A673 (cell line): ENCODE measurements around the gene LAMA2. TPM values are rescaled to one million over a fixed set of nuclear protein-coding genes. Genes with fewer than 3 reads are reported as not detected.

Experiments used
- BruUV-seq: library from RNA; stranded (reverse); fragments of 400-500 nt; replicated peaks from 2 replicates; lab custom pipeline; 2021; lab: Mats Ljungman, UMichigan
- CTCF ChIA-PET: fragments of 300-600 bp; sonication (Branson Sonifier 250); formaldehyde crosslinking; loops from one replicate; lab custom pipeline; 2022; ENCODE audit warnings: antibody characterized with exemption; lab: Charles Lee
- POLR2A ChIA-PET: fragments of 300-600 bp; sonication (Branson Sonifier 250); formaldehyde crosslinking; loops from one replicate; lab custom pipeline; 2022; ENCODE audit warnings: antibody characterized with exemption; ENCODE audit not compliant: low non-redundant PET; lab: Charles Lee
- DNase-seq: peaks from one replicate; pipeline ENCODE4 v3.0.0-alpha.2; 2015; ENCODE audit warnings: low spot score
- H3K27ac ChIP-seq: fragments of 200-600 bp; sonication (generic); 2 replicates; pipeline ENCODE4 v1.5.1; 2016; ENCODE audit warnings: mixed run types, low read depth, mild to moderate bottlenecking, mixed read lengths, antibody characterized with exemption, low read length; ENCODE audit not compliant: poor library complexity, severe bottlenecking
- H3K27me3 ChIP-seq: fragments of 200-600 bp; sonication (generic); replicated peaks from 2 replicates; pipeline ENCODE4 v1.6.1; 2017; ENCODE audit warnings: mixed run types, low read depth, mild to moderate bottlenecking, mixed read lengths, antibody characterized with exemption, low read length; ENCODE audit not compliant: insufficient read depth, poor library complexity
- H3K36me3 ChIP-seq: fragments of 200-600 bp; sonication (generic); 2 replicates; pipeline ENCODE4 v1.6.1; 2016; ENCODE audit warnings: mixed run types, mild to moderate bottlenecking, mixed read lengths, antibody characterized with exemption, low read length; ENCODE audit not compliant: insufficient read depth, poor library complexity, severe bottlenecking
- H3K4me1 ChIP-seq: fragments of 200-600 bp; sonication (generic); 2 replicates; pipeline ENCODE4 v1.6.1; 2017; ENCODE audit warnings: mixed run types, mild to moderate bottlenecking, mixed read lengths, antibody characterized with exemption, low read length; ENCODE audit not compliant: insufficient read depth, poor library complexity, severe bottlenecking
- H3K4me3 ChIP-seq: fragments of 200-600 bp; sonication (generic); 2 replicates; pipeline ENCODE4 v1.5.1; 2016; ENCODE audit warnings: low read depth, mixed run types, mild to moderate bottlenecking, mixed read lengths, low read length; ENCODE audit not compliant: poor library complexity, severe bottlenecking
- H3K9me3 ChIP-seq: fragments of 200-600 bp; sonication (generic); 2 replicates; pipeline ENCODE4 v1.6.1; 2016; ENCODE audit warnings: mixed run types, low read depth, mild to moderate bottlenecking, mixed read lengths, antibody characterized with exemption, low read length; ENCODE audit not compliant: poor library complexity, severe bottlenecking
- CTCF ChIP-seq: fragments of 300-800, 200-600 bp; sonication (generic); conservative IDR thresholded peaks from 2 replicates; pipeline ENCODE4 v1.5.1; 2017; ENCODE audit warnings: low read depth, mild to moderate bottlenecking, antibody characterized with exemption, low read length, moderate library complexity, mixed read lengths
- EZH2 ChIP-seq: fragments of 200-600 bp; sonication (generic); IDR thresholded peaks from 2 replicates; pipeline ENCODE4 v1.6.1; 2017; ENCODE audit warnings: borderline replicate concordance, low read depth, mild to moderate bottlenecking, mixed read lengths, antibody characterized with exemption, low read length; ENCODE audit not compliant: poor library complexity, severe bottlenecking
- intact Hi-C: fragments of 100-400 bp; cut with micrococcal nuclease; formaldehyde crosslinking; loops from one replicate; pipeline ENCODE4 v1.10.0; 2022; ENCODE audit not compliant: unreplicated experiment
- total RNA-seq: library from RNA; stranded (reverse); gene quantifications from 2 replicates; pipeline ENCODE4 v1.2.3, GENCODE V29; 2021

The LAMA2 gene
- total RNA-seq, 1 experiment from 2014 or later: 2.2 TPM

- no TSS peak for BruUV-seq
- no peak for DNase-seq
- Histone ChIP-seq H3K27me3 (no peaks in the 10 kb centered on the region), H3K9me3 (no peaks in the 10 kb centered on the region), H3K4me1 (peaks cover 7% of the 10 kb centered on the region), H3K27ac (no peak overlapping the region), H3K4me3 (no peak overlapping the region), H3K36me3 (no peaks in the 10 kb centered on the region)
- no peak for TF ChIP-seq EZH2
- TF ChIP-seq CTCF: no peak
- ChIA-PET POLR2A (no interaction called here), CTCF (no interaction called here)
- intact Hi-C loops: no loop called here
Observed at GRCh38 chr6:129446272-129447197, 563.6 kb downstream of the LAMA2 start.

- TF ChIP-seq CTCF: no peak
- TF ChIP-seq EZH2: no peak
- intact Hi-C loops: no loop called here
- no peaks in the 10 kb centered on the region for H3K9me3 ChIP-seq
- POLR2A ChIA-PET: no interaction called here
- no peak overlapping the region for H3K27ac ChIP-seq
- no peaks in the 10 kb centered on the region for H3K27me3 ChIP-seq
- peaks cover 7% of the 10 kb centered on the region for H3K4me1 ChIP-seq
- no peaks in the 10 kb centered on the region for H3K36me3 ChIP-seq
- DNase-seq: no peak
- H3K4me3 ChIP-seq: no peak overlapping the region
- CTCF ChIA-PET: no interaction called here
- no TSS peak for BruUV-seq
Observed at GRCh38 chr6:129447198-129447565, 564.2 kb downstream of the LAMA2 start.

GRCh38 chr6:129448965-129449364, 566.0 kb downstream of the LAMA2 start:
- H3K4me3 ChIP-seq: no peak overlapping the region
- intact Hi-C loops: no loop called here
- TF ChIP-seq CTCF: no peak
- no peak for TF ChIP-seq EZH2
- no peaks in the 10 kb centered on the region for H3K9me3 ChIP-seq
- no peaks in the 10 kb centered on the region for H3K27me3 ChIP-seq
- ChIA-PET CTCF (no interaction called here), POLR2A (no interaction called here)
- H3K27ac ChIP-seq: no peak overlapping the region
- DNase-seq: no peak
- BruUV-seq: no TSS peak
- peaks cover 7% of the 10 kb centered on the region for H3K4me1 ChIP-seq
- no peaks in the 10 kb centered on the region for H3K36me3 ChIP-seq
